ENCODE results near the gene PDPK1.

GRCh38 chr16:2614761-2615191, 77.0 kb downstream of the PDPK1 start:
- no peak for TF ChIP-seq EP300 (IDR thresholded peaks at IDR 0.05)
- no peak for TF ChIP-seq CTCF (IDR thresholded peaks at IDR 0.05)
- no peak for TF ChIP-seq POLR2AphosphoS5 (IDR thresholded peaks at IDR 0.05)
- TF ChIP-seq POLR2A (IDR thresholded peaks at IDR 0.05) = no peak

All from suprapubic skin (tissue), 4 donors.